AG09319 (cell line): ENCODE results near the gene FMN1.

Experiments
- DNase-seq: peaks from one replicate; pipeline ENCODE4 v3.0.0-alpha.2; 2010; ENCODE audit warnings: low read depth; ENCODE audit errors: extremely low read depth
- CTCF ChIP-seq: IDR thresholded peaks from 2 replicates; pipeline ENCODE4 v1.5.1; 2011; ENCODE audit warnings: low read depth, mild to moderate bottlenecking, inconsistent platforms, low read length, moderate library complexity

FMN1 gene

GRCh38 chr15:33101036-33101435 lies 93.5 kb downstream of the FMN1 start:
- no peak for TF ChIP-seq CTCF
- no peak for DNase-seq

- no peak for TF ChIP-seq CTCF
- DNase-seq: no peak
Measured at GRCh38 chr15:33100314-33100713, 94.2 kb downstream of the FMN1 start.

DNA sequence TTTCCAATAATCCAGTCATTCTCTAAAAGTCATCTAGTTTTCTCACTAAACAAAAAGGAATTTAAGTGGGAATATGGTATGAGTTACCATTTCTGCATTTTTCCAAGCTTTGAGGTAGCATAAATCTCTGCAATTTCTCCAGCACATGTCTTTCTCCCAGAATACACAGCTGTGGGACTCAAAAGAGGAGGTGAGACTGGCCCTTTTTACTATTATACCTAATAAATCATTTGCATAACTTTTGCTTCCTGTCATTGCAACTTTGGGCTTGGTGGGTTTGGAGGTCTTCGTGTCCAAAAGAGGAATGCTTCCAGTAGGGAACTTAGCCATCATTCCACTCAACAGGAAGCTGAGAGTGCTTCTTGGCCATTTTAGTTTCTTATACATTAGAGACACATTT lies 94.8 kb downstream of the FMN1 start:
- TF ChIP-seq CTCF: no peak
- no peak for DNase-seq

- no peak for TF ChIP-seq CTCF
- DNase-seq: no peak
Measured at GRCh38 chr15:33099213-33099612, 95.3 kb downstream of the FMN1 start.

- DNase-seq: peak; percentile 62
- TF ChIP-seq CTCF: no peak
Measured at GRCh38 chr15:33098094-33099058, 96.1 kb downstream of the FMN1 start.

GRCh38 chr15:33096134-33096533 lies 98.4 kb downstream of the FMN1 start:
- no peak for DNase-seq
- no peak for TF ChIP-seq CTCF

- DNase-seq: no peak
- no peak for TF ChIP-seq CTCF
Measured at GRCh38 chr15:33095641-33096040, 98.9 kb downstream of the FMN1 start.
